PC-9 (cell line): Measurements from ENCODE around the gene CRISPLD2. TPM values are rescaled to one million over a fixed set of nuclear protein-coding genes. Genes with fewer than 3 reads are reported as not detected.

Experiments used
- BruUV-seq: library from RNA; stranded (reverse); fragments of 400-500 nt; replicated peaks from 2 replicates; lab custom pipeline; 2021; lab: Mats Ljungman, UMichigan
- CTCF ChIA-PET: fragments of 300-600 bp; sonication (Branson Sonifier 250); formaldehyde crosslinking; loops from one replicate; lab custom pipeline; 2022; ENCODE audit warnings: antibody characterized with exemption; lab: Charles Lee
- POLR2A ChIA-PET: fragments of 300-600 bp; sonication (Branson Sonifier 250); formaldehyde crosslinking; loops from one replicate; lab custom pipeline; 2022; ENCODE audit warnings: antibody characterized with exemption; ENCODE audit not compliant: unreplicated experiment; lab: Charles Lee
- DNase-seq, 2 experiments: peaks; one replicate each; pipeline versions ENCODE4 v3.0.0 to v3.0.0-alpha.2; 2015 to 2022; ENCODE audit warnings: mixed read lengths in 1 of 2
- H2AFZ ChIP-seq: fragments of 200-600 bp; sonication (generic); 2 replicates; pipeline ENCODE4 v1.8.1; 2017; ENCODE audit warnings: antibody characterized with exemption
- H3F3A ChIP-seq: fragments of 200-600 bp; sonication (generic); 2 replicates; pipeline ENCODE4 v1.8.1; 2017; ENCODE audit warnings: antibody characterized with exemption, mild to moderate bottlenecking, low read depth; ENCODE audit not compliant: insufficient read depth
- H3K27ac ChIP-seq: fragments of 200-600 bp; sonication (generic); 2 replicates; pipeline ENCODE4 v1.6.1; 2016; ENCODE audit warnings: mixed run types
- H3K27me3 ChIP-seq: fragments of 200-600 bp; sonication (generic); 2 replicates; pipeline ENCODE4 v1.6.1; 2016; ENCODE audit warnings: low read depth, mixed run types; ENCODE audit not compliant: insufficient read depth
- H3K36me3 ChIP-seq: fragments of 200-600 bp; sonication (generic); 2 replicates; pipeline ENCODE4 v1.6.1; 2016; ENCODE audit warnings: low read depth, mixed run types
- H3K4me1 ChIP-seq: fragments of 200-600 bp; sonication (generic); replicated peaks from 2 replicates; pipeline ENCODE4 v1.6.1; 2016; ENCODE audit warnings: mixed run types; ENCODE audit not compliant: insufficient read depth
- H3K4me2 ChIP-seq: fragments of 200-600 bp; sonication (generic); 2 replicates; pipeline ENCODE4 v1.6.1; 2017; ENCODE audit warnings: mixed run types
- H3K4me3 ChIP-seq: fragments of 200-600 bp; sonication (generic); 2 replicates; pipeline ENCODE4 v1.6.1; 2016; ENCODE audit warnings: mixed run types
- H3K79me2 ChIP-seq: fragments of 200-600 bp; sonication (generic); 2 replicates; pipeline ENCODE4 v1.6.1; 2017; ENCODE audit warnings: low read depth, mixed run types
- H3K9me2 ChIP-seq: fragments of 200-600 bp; sonication (generic); 2 replicates; pipeline ENCODE4 v1.8.1; 2017; ENCODE audit warnings: mild to moderate bottlenecking; ENCODE audit not compliant: insufficient read depth
- H3K9me3 ChIP-seq: fragments of 200-600 bp; sonication (generic); 2 replicates; pipeline ENCODE4 v1.8.1; 2016; ENCODE audit warnings: low read depth; ENCODE audit not compliant: insufficient read depth
- H4K20me1 ChIP-seq: fragments of 200-600 bp; sonication (generic); 2 replicates; pipeline ENCODE4 v1.8.1; 2017; ENCODE audit not compliant: insufficient read depth
- EZH2 ChIP-seq: fragments of 200-600 bp; sonication (generic); IDR thresholded peaks from 2 replicates; pipeline ENCODE4 v1.8.0; 2017; ENCODE audit warnings: antibody characterized with exemption, low read depth
- intact Hi-C: fragments of 100-400 bp; cut with micrococcal nuclease; formaldehyde crosslinking; loops from one replicate; pipeline ENCODE4 v1.10.0; 2022; ENCODE audit not compliant: unreplicated experiment
- total RNA-seq: library from RNA; stranded (reverse); gene quantifications from 2 replicates; pipeline ENCODE4 v1.2.3, GENCODE V29; 2021
- TF ChIP-seq, protein P1 (sequence below): fragments of 200-600 bp; sonication (generic); conservative IDR thresholded peaks from 2 replicates; pipeline ENCODE4 v1.6.1; 2017; ENCODE audit warnings: mixed run types, antibody characterized with exemption, mild to moderate bottlenecking, moderate library complexity

Gene CRISPLD2
- total RNA-seq, 1 experiment from 2014 or later = 18.6 TPM

DNA sequence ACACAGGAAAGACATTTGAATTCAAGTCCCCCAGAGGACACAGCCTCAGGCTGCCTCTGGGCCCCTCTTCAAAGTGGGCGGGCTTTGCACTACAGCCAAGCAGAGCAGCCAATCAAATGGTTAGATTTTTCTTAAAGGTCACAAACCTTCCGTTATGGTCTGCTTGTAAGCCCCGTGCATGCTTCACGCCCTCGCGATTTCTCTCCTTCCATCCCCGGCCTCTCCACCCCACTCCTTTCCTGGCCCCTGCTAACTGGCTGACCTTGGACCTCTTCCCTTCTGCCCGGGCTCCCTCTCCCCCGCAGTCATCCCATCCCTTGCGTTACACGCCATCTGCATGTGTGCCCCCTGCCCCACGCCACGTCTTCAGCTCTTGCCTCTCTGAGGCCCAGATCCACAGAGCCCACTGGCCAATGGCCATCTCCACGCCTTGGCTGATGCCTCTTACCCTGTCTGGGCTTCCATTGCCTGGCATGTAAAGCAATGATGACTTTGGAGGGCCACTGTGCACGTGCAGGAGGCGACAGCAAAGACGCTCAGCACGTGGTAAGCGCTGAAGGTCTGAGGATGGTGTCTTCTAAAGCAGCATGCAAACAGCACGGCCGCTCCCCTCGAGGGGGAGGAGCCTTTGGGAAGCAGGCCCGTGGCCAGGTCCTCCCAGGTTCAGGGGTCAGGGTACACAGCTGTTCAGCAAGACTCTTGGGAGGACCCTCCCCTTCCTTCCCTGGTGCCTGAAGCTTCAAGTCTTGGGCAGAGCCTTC, 104.7 kb downstream of the CRISPLD2 start:
- H3K4me2 ChIP-seq = no peak overlapping the region
- no peak for DNase-seq
- no peak overlapping the region for H3K4me3 ChIP-seq
- POLR2A ChIA-PET = no interaction called here
- no peaks in the 10 kb centered on the region for H4K20me1 ChIP-seq
- no peaks in the 10 kb centered on the region for H3K9me2 ChIP-seq
- no peaks in the 10 kb centered on the region for H3K4me1 ChIP-seq
- no peaks in the 10 kb centered on the region for H3K79me2 ChIP-seq
- no TSS peak for BruUV-seq
- H3F3A ChIP-seq = peaks cover 5% of the 10 kb centered on the region; the same call in 1 of the 2 replicates
- no peak overlapping the region for H2AFZ ChIP-seq
- H3K9me3 ChIP-seq = no peaks in the 10 kb centered on the region
- TF ChIP-seq, protein P1, sequence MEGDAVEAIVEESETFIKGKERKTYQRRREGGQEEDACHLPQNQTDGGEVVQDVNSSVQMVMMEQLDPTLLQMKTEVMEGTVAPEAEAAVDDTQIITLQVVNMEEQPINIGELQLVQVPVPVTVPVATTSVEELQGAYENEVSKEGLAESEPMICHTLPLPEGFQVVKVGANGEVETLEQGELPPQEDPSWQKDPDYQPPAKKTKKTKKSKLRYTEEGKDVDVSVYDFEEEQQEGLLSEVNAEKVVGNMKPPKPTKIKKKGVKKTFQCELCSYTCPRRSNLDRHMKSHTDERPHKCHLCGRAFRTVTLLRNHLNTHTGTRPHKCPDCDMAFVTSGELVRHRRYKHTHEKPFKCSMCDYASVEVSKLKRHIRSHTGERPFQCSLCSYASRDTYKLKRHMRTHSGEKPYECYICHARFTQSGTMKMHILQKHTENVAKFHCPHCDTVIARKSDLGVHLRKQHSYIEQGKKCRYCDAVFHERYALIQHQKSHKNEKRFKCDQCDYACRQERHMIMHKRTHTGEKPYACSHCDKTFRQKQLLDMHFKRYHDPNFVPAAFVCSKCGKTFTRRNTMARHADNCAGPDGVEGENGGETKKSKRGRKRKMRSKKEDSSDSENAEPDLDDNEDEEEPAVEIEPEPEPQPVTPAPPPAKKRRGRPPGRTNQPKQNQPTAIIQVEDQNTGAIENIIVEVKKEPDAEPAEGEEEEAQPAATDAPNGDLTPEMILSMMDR = no peak
- no peak for TF ChIP-seq EZH2
- no peaks in the 10 kb centered on the region for H3K27me3 ChIP-seq
- CTCF ChIA-PET = interaction anchor here (2.1 kb wide), 1 partner anchor 28 kb away, joined by 7 read pairs; no protein-coding TSS in a partner anchor
- intact Hi-C loops = loop anchor here (1.0 to 2.0 kb wide), 3 partner anchors 28 to 162 kb away; no protein-coding TSS in a partner anchor
- H3K36me3 ChIP-seq = no peaks in the 10 kb centered on the region
- no peak overlapping the region for H3K27ac ChIP-seq

DNA sequence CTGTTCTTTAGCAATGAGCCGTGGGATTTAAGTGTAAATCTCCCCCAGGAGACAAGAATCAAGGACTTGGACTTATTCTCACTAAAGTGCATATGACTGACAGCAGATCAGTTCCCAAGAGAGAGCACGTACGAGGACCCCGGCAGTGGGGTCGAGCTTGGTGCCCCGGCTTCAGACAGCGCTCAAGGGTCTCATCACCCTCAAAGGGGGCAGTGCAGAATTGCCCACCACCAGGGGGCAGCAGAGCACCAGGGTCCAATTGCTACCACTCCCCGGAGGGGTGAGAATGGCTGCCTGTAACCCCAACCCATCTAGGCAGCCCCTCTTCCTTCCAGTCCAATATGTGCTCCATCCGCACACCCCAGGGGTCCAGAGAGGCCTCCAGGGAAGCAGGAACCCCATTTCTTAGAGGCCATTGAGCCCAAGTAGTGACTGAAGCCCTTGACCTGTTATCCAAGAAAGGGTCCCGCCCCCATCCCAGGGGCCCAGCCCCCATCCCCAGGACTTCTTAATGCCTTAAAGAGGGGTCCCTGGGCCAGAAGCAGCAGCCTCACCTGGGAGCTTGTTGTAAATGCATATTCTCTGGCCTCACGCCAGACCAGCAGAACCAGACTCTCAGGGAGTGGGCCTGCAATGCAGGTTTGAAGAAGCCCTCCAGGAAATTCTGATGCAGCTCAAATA, 105.4 kb downstream of the CRISPLD2 start:
- no peaks in the 10 kb centered on the region for H4K20me1 ChIP-seq
- BruUV-seq = no TSS peak
- H3K27ac ChIP-seq = no peak overlapping the region
- H2AFZ ChIP-seq = no peak overlapping the region
- no peak for TF ChIP-seq EZH2
- TF ChIP-seq, protein P1 = peak; percentile 98
- no peaks in the 10 kb centered on the region for H3K79me2 ChIP-seq
- H3K9me2 ChIP-seq = no peaks in the 10 kb centered on the region
- H3K36me3 ChIP-seq = no peaks in the 10 kb centered on the region
- peaks cover 5% of the 10 kb centered on the region; the same call in 1 of the 2 replicates for H3F3A ChIP-seq
- peak in 1 of 2 experiments; percentile 53 for DNase-seq
- CTCF ChIA-PET = interaction anchor here (0.8 to 2.1 kb wide), 4 partner anchors 17 to 190 kb away, joined by 3 to 14 read pairs (median 6); no protein-coding TSS in a partner anchor
- no peaks in the 10 kb centered on the region for H3K4me1 ChIP-seq
- no peaks in the 10 kb centered on the region for H3K27me3 ChIP-seq
- no peak overlapping the region for H3K4me2 ChIP-seq
- POLR2A ChIA-PET = interaction anchor here (0.5 kb wide), 1 partner anchor 48 kb away, joined by 3 read pairs; no protein-coding TSS in a partner anchor
- H3K4me3 ChIP-seq = no peak overlapping the region
- no peaks in the 10 kb centered on the region for H3K9me3 ChIP-seq
- intact Hi-C loops = loop anchor here (1.0 to 2.0 kb wide), 3 partner anchors 28 to 161 kb away; no protein-coding TSS in a partner anchor

DNA sequence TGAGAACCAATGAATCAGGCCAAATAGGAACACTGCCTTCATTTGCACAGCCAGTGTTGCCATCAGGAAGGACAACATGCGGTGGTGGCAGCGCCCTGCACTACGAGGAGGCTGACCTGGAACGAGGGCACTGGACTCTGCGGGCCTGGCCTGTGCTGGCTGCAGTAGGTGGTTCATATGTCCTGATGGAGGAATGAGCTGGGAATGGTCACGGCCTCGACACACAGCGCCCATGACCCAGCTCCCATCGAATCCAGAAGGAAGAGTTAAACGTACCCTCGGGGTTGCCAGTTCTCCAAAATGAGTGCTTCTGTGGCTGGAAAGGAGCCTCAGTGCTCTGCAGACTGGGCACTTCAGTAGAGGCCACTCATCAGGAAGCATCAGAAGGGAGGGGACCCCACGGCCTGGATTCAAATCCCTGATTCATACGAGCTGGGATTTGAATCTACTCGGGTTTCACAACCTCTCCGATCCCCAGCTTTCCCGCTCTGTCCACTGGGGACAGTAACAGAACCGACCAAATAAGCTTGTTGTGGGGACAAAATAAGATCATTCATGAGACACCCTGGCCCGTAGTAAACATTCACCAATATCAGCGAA, 106.1 kb downstream of the CRISPLD2 start:
- no peak for DNase-seq
- TF ChIP-seq EZH2 = no peak
- TF ChIP-seq, protein P1 = no peak
- Histone ChIP-seq H3K9me3 (no peaks in the 10 kb centered on the region), H3F3A (peaks cover 5% of the 10 kb centered on the region; the same call in 1 of the 2 replicates), H3K9me2 (no peaks in the 10 kb centered on the region), H2AFZ (no peak overlapping the region), H3K4me1 (no peaks in the 10 kb centered on the region), H3K4me3 (no peak overlapping the region), H3K27me3 (no peaks in the 10 kb centered on the region), H3K79me2 (no peaks in the 10 kb centered on the region), H3K36me3 (no peaks in the 10 kb centered on the region), H3K27ac (no peak overlapping the region), H3K4me2 (no peak overlapping the region), H4K20me1 (no peaks in the 10 kb centered on the region)
- CTCF ChIA-PET = interaction anchor here (0.8 to 2.1 kb wide), 4 partner anchors 16 to 189 kb away, joined by 3 to 14 read pairs (median 6); no protein-coding TSS in a partner anchor
- POLR2A ChIA-PET = interaction anchor here (0.5 kb wide), 1 partner anchor 49 kb away, joined by 3 read pairs; no protein-coding TSS in a partner anchor
- intact Hi-C loops = loop anchor here (1.0 to 2.0 kb wide), 3 partner anchors 27 to 160 kb away; no protein-coding TSS in a partner anchor
- BruUV-seq = no TSS peak
